Measurements from ENCODE around the gene THAP6. TPM values are rescaled to one million over a fixed set of nuclear protein-coding genes. Genes with fewer than 3 reads are reported as not detected.

The THAP6 gene
- total and polyA plus RNA-seq, 10 donors: 3.1 to 42.0 (median 22.6) TPM

DNA sequence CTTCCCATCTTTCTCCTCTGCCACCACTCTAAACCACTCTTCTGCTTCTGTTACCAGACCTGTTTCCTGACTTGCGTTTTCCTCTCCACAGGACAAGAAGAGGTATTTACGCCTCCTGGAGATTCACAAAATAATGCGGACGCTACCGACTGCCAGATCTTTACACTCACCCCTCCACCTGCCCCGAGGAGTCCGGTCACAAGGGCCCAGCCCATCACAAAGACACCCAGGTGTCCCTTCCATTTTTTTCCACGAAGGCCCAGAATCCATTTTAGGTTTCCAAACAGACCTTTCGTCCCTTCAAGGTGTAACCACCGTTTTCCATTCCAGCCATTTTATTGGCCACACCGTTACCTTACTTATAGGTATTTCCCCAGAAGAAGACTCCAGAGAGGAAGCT is 49.8 kb downstream of the THAP6 start:
- intact Hi-C loops (cut with DNase I; ENCODE audit: low total_unique reads): loop anchor here (10.0 kb wide), 1 partner anchor 689 kb away; no protein-coding TSS in a partner anchor
- Histone ChIP-seq H3K27ac (no peak overlapping the region), H3K4me1 (peaks cover 0 to 26% (median 3%) of the 10 kb centered on the region in 6 donors), H3K36me3 (no peaks in the 10 kb centered on the region), H3K4me3 (no peak overlapping the region), H3K27me3 (replicated peaks in 1 of 7) (no peaks in the 10 kb centered on the region), H3K9me3 (no peaks in the 10 kb centered on the region)
- TF ChIP-seq, protein P1, sequence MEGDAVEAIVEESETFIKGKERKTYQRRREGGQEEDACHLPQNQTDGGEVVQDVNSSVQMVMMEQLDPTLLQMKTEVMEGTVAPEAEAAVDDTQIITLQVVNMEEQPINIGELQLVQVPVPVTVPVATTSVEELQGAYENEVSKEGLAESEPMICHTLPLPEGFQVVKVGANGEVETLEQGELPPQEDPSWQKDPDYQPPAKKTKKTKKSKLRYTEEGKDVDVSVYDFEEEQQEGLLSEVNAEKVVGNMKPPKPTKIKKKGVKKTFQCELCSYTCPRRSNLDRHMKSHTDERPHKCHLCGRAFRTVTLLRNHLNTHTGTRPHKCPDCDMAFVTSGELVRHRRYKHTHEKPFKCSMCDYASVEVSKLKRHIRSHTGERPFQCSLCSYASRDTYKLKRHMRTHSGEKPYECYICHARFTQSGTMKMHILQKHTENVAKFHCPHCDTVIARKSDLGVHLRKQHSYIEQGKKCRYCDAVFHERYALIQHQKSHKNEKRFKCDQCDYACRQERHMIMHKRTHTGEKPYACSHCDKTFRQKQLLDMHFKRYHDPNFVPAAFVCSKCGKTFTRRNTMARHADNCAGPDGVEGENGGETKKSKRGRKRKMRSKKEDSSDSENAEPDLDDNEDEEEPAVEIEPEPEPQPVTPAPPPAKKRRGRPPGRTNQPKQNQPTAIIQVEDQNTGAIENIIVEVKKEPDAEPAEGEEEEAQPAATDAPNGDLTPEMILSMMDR (IDR thresholded peaks at IDR 0.05 in 8 of 11, conservative IDR thresholded peaks at IDR 0.05 in 3 of 11): no peak
- TF ChIP-seq POLR2AphosphoS5 (IDR thresholded peaks at IDR 0.05): no peak
- no peak for TF ChIP-seq POLR2A (IDR thresholded peaks at IDR 0.05)
- DNase-seq: no peak
- 80 to 89% (median 85%) methylated on average over 11 of the region's 11 CpGs for WGBS, 5 donors

DNA sequence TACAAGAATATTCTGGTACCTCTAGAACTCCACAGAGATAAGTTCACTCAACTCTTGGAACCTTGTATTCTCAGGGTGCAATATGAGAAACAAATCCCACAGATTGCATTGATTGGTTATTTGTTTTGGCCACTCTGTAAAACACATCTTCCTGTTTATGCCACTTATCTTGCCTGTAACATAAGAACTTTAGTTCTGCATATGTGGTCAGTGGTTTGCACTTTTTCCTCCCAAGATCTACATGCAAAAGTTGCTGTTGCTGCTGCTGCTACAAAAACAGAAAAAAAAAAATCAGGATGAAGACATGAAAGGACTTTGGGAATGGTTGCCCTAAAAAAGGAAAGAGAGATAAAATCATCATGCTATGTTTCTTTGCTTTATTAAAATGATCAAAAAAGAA is 51.2 kb downstream of the THAP6 start:
- no peaks in the 10 kb centered on the region for H3K27me3 ChIP-seq (replicated peaks in 1 of 7)

DNA sequence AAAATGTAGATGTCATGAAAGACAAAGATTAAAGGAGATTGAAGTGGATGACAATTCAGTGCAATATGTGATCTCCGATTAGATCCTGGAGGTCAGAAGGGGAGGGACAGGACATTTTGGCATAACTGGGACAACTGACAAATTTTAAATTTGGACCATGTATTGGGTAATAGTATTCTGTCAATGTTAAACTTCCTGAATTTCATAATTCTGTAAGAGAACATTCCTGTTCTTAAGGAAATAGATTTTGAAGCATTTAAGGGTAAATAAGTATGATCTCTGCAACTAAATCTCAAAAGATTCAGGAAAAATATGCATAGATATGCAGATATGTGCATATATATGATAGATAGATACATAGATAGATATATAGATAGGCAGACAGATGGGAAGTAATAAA is 52.6 kb downstream of the THAP6 start:
- H3K9me3 ChIP-seq: no peaks in the 10 kb centered on the region
- no peaks in the 10 kb centered on the region for H3K27me3 ChIP-seq (replicated peaks in 1 of 7)
- peaks cover 0 to 26% (median 3%) of the 10 kb centered on the region in 6 donors for H3K4me1 ChIP-seq
- intact Hi-C loops (cut with DNase I; ENCODE audit: low total_unique reads): loop anchor here (10.0 kb wide), 1 partner anchor 692 kb away; no protein-coding TSS in a partner anchor
- WGBS, 5 donors: 29 to 69% (median 56%) methylated on average over 1 of the region's 1 CpG
- H3K4me3 ChIP-seq: no peak overlapping the region
- H3K27ac ChIP-seq: no peak overlapping the region
- DNase-seq: no peak
- H3K36me3 ChIP-seq: no peaks in the 10 kb centered on the region
- no peak for TF ChIP-seq POLR2A (IDR thresholded peaks at IDR 0.05)
- TF ChIP-seq, protein P1 (IDR thresholded peaks at IDR 0.05 in 8 of 11, conservative IDR thresholded peaks at IDR 0.05 in 3 of 11): no peak
- no peak for TF ChIP-seq POLR2AphosphoS5 (IDR thresholded peaks at IDR 0.05)

More for the DNA sequence above, 51.2 kb downstream of the THAP6 start:
- DNase-seq: no peak
- intact Hi-C loops (cut with DNase I; ENCODE audit: low total_unique reads): loop anchor here (10.0 kb wide), 1 partner anchor 691 kb away; no protein-coding TSS in a partner anchor
- no peak for TF ChIP-seq POLR2AphosphoS5 (IDR thresholded peaks at IDR 0.05)
- TF ChIP-seq POLR2A (IDR thresholded peaks at IDR 0.05): no peak
- TF ChIP-seq, protein P1 (IDR thresholded peaks at IDR 0.05 in 8 of 11, conservative IDR thresholded peaks at IDR 0.05 in 3 of 11): no peak
- peaks cover 0 to 26% (median 3%) of the 10 kb centered on the region in 6 donors for H3K4me1 ChIP-seq
- H3K36me3 ChIP-seq: no peaks in the 10 kb centered on the region
- no peak overlapping the region for H3K27ac ChIP-seq
- H3K4me3 ChIP-seq: no peak overlapping the region
- no peaks in the 10 kb centered on the region for H3K9me3 ChIP-seq

DNA sequence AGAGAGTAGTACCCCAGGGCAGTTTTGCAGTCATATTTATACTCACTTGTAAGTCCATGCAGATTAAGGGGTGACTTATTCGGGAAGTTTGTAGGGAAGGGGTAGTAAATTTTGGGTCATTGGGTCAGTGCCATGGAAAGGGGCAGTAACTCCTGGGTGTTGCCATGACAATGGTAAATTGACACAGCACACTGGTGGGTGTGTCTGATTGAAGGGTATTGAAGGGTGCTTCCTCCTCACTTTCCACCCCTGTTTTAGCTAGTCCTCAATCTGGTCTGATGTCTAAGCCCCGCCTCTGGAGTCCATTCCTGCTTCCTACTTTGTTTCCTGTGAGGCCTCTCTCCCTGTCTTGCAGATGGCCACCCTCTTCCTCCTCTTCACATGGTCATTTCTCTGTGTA is 53.5 kb downstream of the THAP6 start:
- H3K27ac ChIP-seq: no peak overlapping the region
- no peak for TF ChIP-seq POLR2A (IDR thresholded peaks at IDR 0.05)
- TF ChIP-seq, protein P1 (IDR thresholded peaks at IDR 0.05 in 8 of 11, conservative IDR thresholded peaks at IDR 0.05 in 3 of 11): no peak
- no peak for TF ChIP-seq POLR2AphosphoS5 (IDR thresholded peaks at IDR 0.05)
- no peaks in the 10 kb centered on the region for H3K36me3 ChIP-seq
- H3K4me3 ChIP-seq: no peak overlapping the region
- no peak for DNase-seq
- H3K27me3 ChIP-seq (replicated peaks in 1 of 7): no peaks in the 10 kb centered on the region
- H3K9me3 ChIP-seq: no peaks in the 10 kb centered on the region
- intact Hi-C loops (cut with DNase I; ENCODE audit: low total_unique reads): loop anchor here (10.0 kb wide), 1 partner anchor 693 kb away; no protein-coding TSS in a partner anchor
- 71 to 79% (median 76%) methylated on average over 2 of the region's 2 CpGs for WGBS, 5 donors
- peaks cover 0 to 26% (median 3%) of the 10 kb centered on the region in 6 donors for H3K4me1 ChIP-seq

Other genes with a start within 250 kb of the THAP6 start
- gene RCHY1, start 70 bp upstream of the THAP6 start, total RNA-seq: 10 to 100 TPM; 36.0 to 51.2 (median 42.6) TPM
- 10 to 100 TPM in 2 of 3 donors, 1 to 10 TPM in 1; 9.4 to 24.2 (median 14.4) TPM for gene RCHY1, start 70 bp upstream of the THAP6 start, polyA plus RNA-seq
- not detected for gene ODAPH, start 41.6 kb downstream of the THAP6 start, total RNA-seq
- gene ODAPH, start 41.6 kb downstream of the THAP6 start, polyA plus RNA-seq: under 1 TPM in 1 of 3 donors, not detected in 2; 0.74 TPM
- under 1 TPM in 4 of 7 donors, not detected in 3; 0.27 to 0.40 (median 0.39) TPM for gene CDKL2, start 116.1 kb downstream of the THAP6 start, total RNA-seq
- gene CDKL2, start 116.1 kb downstream of the THAP6 start, polyA plus RNA-seq: under 1 TPM; 0.03 to 0.04 (median 0.03) TPM
- gene G3BP2, start 158.9 kb downstream of the THAP6 start, total RNA-seq: 100 to 1,000 TPM in 5 of 7 donors, 10 to 100 TPM in 2; 90.8 to 113 (median 106) TPM
- 10 to 100 TPM; 15.2 to 31.9 (median 19.9) TPM for gene G3BP2, start 158.9 kb downstream of the THAP6 start, polyA plus RNA-seq
- gene USO1, start 210.1 kb downstream of the THAP6 start, total RNA-seq: 10 to 100 TPM; 42.9 to 64.8 (median 51.9) TPM
- 10 to 100 TPM; 16.4 to 20.6 (median 19.3) TPM for gene USO1, start 210.1 kb downstream of the THAP6 start, polyA plus RNA-seq